HEK293 (cell line): ENCODE measurements around the gene KCNK4.

Experiments
- BCL11B ChIP-seq: fragments of 450-650 bp; formaldehyde crosslinking; IDR thresholded peaks from 2 replicates; pipeline ENCODE4 v1.5.1; 2016; ENCODE audit warnings: low read depth, missing biosample characterization, missing genetic modification characterization
- CTCF ChIP-seq: fragments of 450-650 bp; formaldehyde crosslinking; IDR thresholded peaks from 2 replicates; pipeline ENCODE4 v1.5.1; 2016; ENCODE audit warnings: missing biosample characterization, missing genetic modification characterization
- KLF10 ChIP-seq: fragments of 450-650 bp; IDR thresholded peaks from 2 replicates; pipeline ENCODE4 v1.5.1; 2018; ENCODE audit warnings: missing biosample characterization, mild to moderate bottlenecking, missing genetic modification characterization
- OSR2 ChIP-seq: fragments of 450-650 bp; formaldehyde crosslinking; IDR thresholded peaks from 2 replicates; pipeline ENCODE4 v1.5.1; 2016; ENCODE audit warnings: missing biosample characterization, missing genetic modification characterization
- OVOL3 ChIP-seq: fragments of 450-650 bp; formaldehyde crosslinking; IDR thresholded peaks from 2 replicates; pipeline ENCODE4 v1.5.1; 2016; ENCODE audit warnings: missing biosample characterization, missing genetic modification characterization
- PATZ1 ChIP-seq: fragments of 450-650 bp; formaldehyde crosslinking; IDR thresholded peaks from 2 replicates; pipeline ENCODE4 v1.5.1; 2016; ENCODE audit warnings: missing biosample characterization, missing genetic modification characterization
- PRDM2 ChIP-seq: fragments of 450-650 bp; formaldehyde crosslinking; IDR thresholded peaks from 2 replicates; pipeline ENCODE4 v1.5.1; 2016; ENCODE audit warnings: missing biosample characterization, missing genetic modification characterization, borderline replicate concordance
- PRDM6 ChIP-seq: fragments of 450-650 bp; formaldehyde crosslinking; IDR thresholded peaks from 2 replicates; pipeline ENCODE4 v1.5.1; 2017; ENCODE audit warnings: missing biosample characterization, missing genetic modification characterization
- SP2 ChIP-seq: fragments of 450-650 bp; formaldehyde crosslinking; IDR thresholded peaks from 2 replicates; pipeline ENCODE4 v1.5.1; 2016; ENCODE audit warnings: missing biosample characterization, missing genetic modification characterization
- SP3 ChIP-seq: fragments of 450-650 bp; formaldehyde crosslinking; IDR thresholded peaks from 2 replicates; pipeline ENCODE4 v1.5.1; 2016; ENCODE audit warnings: missing biosample characterization, missing genetic modification characterization
- TCF7L2 ChIP-seq: IDR thresholded peaks from 2 replicates; pipeline ENCODE4 v1.6.1; 2011; ENCODE audit warnings: low read depth, mild to moderate bottlenecking, inconsistent platforms, low read length, moderate library complexity, borderline replicate concordance
- WT1 ChIP-seq: fragments of 450-650 bp; formaldehyde crosslinking; IDR thresholded peaks from 2 replicates; pipeline ENCODE4 v1.5.1; 2016; ENCODE audit warnings: missing biosample characterization, missing genetic modification characterization
- ZBTB20 ChIP-seq: fragments of 450-650 bp; formaldehyde crosslinking; IDR thresholded peaks from 2 replicates; pipeline ENCODE4 v1.5.1; 2016; ENCODE audit warnings: missing biosample characterization, missing genetic modification characterization
- ZBTB26 ChIP-seq: fragments of 450-650 bp; formaldehyde crosslinking; optimal IDR thresholded peaks from 2 replicates; pipeline ENCODE3; 2016; ENCODE audit warnings: missing biosample characterization, mild to moderate bottlenecking, missing genetic modification characterization
- ZBTB48 ChIP-seq: fragments of 450-650 bp; formaldehyde crosslinking; IDR thresholded peaks from 2 replicates; pipeline ENCODE4 v1.5.1; 2016; ENCODE audit warnings: missing biosample characterization, missing genetic modification characterization
- ZNF248 ChIP-seq: fragments of 450-650 bp; formaldehyde crosslinking; IDR thresholded peaks from 2 replicates; pipeline ENCODE4 v1.5.1; 2017; ENCODE audit warnings: missing biosample characterization, missing genetic modification characterization
- ZNF292 ChIP-seq: fragments of 450-650 bp; formaldehyde crosslinking; IDR thresholded peaks from 2 replicates; pipeline ENCODE4 v1.5.1; 2016; ENCODE audit warnings: low read depth, missing biosample characterization, missing genetic modification characterization, borderline replicate concordance
- ZNF366 ChIP-seq: fragments of 450-650 bp; formaldehyde crosslinking; conservative IDR thresholded peaks from 2 replicates; pipeline ENCODE4 v1.5.1; 2016; ENCODE audit warnings: missing biosample characterization, missing genetic modification characterization
- ZNF394 ChIP-seq: fragments of 450-650 bp; formaldehyde crosslinking; IDR thresholded peaks from 2 replicates; pipeline ENCODE4 v1.5.1; 2016; ENCODE audit warnings: missing biosample characterization, missing genetic modification characterization, mild to moderate bottlenecking, moderate library complexity, borderline replicate concordance
- ZNF514 ChIP-seq: fragments of 450-650 bp; formaldehyde crosslinking; IDR thresholded peaks from 2 replicates; pipeline ENCODE4 v1.5.1; 2016; ENCODE audit warnings: missing biosample characterization, missing genetic modification characterization
- ZNF530 ChIP-seq: fragments of 450-650 bp; formaldehyde crosslinking; IDR thresholded peaks from 2 replicates; pipeline ENCODE4 v1.5.1; 2016; ENCODE audit warnings: low read depth, missing biosample characterization, missing genetic modification characterization
- ZNF544 ChIP-seq: fragments of 450-650 bp; formaldehyde crosslinking; IDR thresholded peaks from 2 replicates; pipeline ENCODE4 v1.5.0; 2017; ENCODE audit warnings: missing biosample characterization, missing genetic modification characterization
- ZNF654 ChIP-seq: fragments of 450-650 bp; formaldehyde crosslinking; IDR thresholded peaks from 2 replicates; pipeline ENCODE4 v1.5.1; 2016; ENCODE audit warnings: low read depth, missing biosample characterization, missing genetic modification characterization
- ZSCAN4 ChIP-seq: fragments of 450-650 bp; formaldehyde crosslinking; IDR thresholded peaks from 2 replicates; pipeline ENCODE4 v1.5.1; 2017; ENCODE audit warnings: missing biosample characterization, missing genetic modification characterization
- ZXDB ChIP-seq: fragments of 450-650 bp; formaldehyde crosslinking; IDR thresholded peaks from 2 replicates; pipeline ENCODE4 v1.5.1; 2016; ENCODE audit warnings: missing biosample characterization, missing genetic modification characterization

KCNK4 gene

GRCh38 chr11:64305691-64306562 lies 14.8 kb downstream of the KCNK4 start (continued):
- TF ChIP-seq ZBTB26 (tag by site-specific recombination) (peak; percentile 41), WT1 (0 out of 2 replicates have a peak, but pooled peaks have one; percentile 10), ZSCAN4 (tag by site-specific recombination) (no peak), ZNF654 (tag by site-specific recombination) (no peak), TCF7L2 (no peak), PRDM2 (tag by site-specific recombination) (no peak), KLF10 (tag by site-specific recombination) (peak; percentile 10; the same call in 1 of the 2 replicates), ZBTB20 (tag by site-specific recombination) (peak; percentile 89), ZBTB48 (tag by site-specific recombination) (peak; percentile 84), ZNF530 (no peak), PATZ1 (tag by site-specific recombination) (peak; percentile 63), SP2 (tag by site-specific recombination) (peak; percentile 52; the same call in 1 of the 2 replicates), SP3 (tag by site-specific recombination) (peak; percentile 72), ZNF248 (no peak), PRDM6 (tag by site-specific recombination) (no peak), CTCF (tag by site-specific recombination) (peak; percentile 64), ZNF366 (tag by site-specific recombination) (0 out of 2 replicates have a peak, but pooled peaks have one; percentile 9), BCL11B (tag by site-specific recombination) (peak; percentile 78), ZNF292 (tag by site-specific recombination) (no peak), ZNF394 (tag by site-specific recombination) (0 out of 2 replicates have a peak, but pooled peaks have one; percentile 9), ZNF514 (no peak), ZNF544 (tag by site-specific recombination) (no peak), OSR2 (tag by site-specific recombination) (no peak), OVOL3 (tag by site-specific recombination) (no peak), ZXDB (0 out of 2 replicates have a peak, but pooled peaks have one; percentile 51)
